GM08714 (cell line): ENCODE results near the gene KCNQ1OT1.

Experiments
- H3K4me3 ChIP-seq: fragments of 200-500 bp; sonication (Bioruptor generic); 2 replicates; pipeline ENCODE4 v1.5.1; 2014; ENCODE audit warnings: mild to moderate bottlenecking, low read length, inconsistent platforms
- ZNF274 ChIP-seq: IDR thresholded peaks from 2 replicates; pipeline ENCODE4 v1.6.1; 2012; ENCODE audit warnings: mild to moderate bottlenecking, low read depth, low read length

Gene KCNQ1OT1

DNA sequence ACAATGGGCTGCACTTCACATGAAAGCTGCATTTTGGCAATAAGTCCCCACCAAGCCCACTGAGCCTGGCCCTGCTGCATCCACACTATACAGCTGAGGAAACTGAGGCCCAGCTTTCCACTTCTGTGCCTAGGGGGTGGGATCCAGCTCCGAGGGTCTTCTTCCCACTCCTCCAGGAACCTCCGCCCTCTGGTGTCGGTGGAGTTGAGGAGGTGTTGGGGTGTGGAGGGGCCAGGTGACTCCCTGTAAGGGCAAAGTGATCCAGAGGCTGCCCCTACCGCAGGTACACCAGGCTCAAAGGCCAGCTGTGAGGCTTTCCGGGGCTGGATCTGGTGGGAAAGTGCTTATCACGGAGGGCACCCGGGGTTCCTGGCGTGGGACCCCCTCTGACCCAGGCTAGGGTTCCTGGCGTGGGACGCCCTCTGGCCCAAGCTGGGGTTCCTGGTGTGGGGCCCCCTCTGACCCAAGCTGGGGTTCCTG is 130.0 kb downstream of the KCNQ1OT1 start:
- no peak overlapping the region for H3K4me3 ChIP-seq
- TF ChIP-seq ZNF274: no peak

DNA sequence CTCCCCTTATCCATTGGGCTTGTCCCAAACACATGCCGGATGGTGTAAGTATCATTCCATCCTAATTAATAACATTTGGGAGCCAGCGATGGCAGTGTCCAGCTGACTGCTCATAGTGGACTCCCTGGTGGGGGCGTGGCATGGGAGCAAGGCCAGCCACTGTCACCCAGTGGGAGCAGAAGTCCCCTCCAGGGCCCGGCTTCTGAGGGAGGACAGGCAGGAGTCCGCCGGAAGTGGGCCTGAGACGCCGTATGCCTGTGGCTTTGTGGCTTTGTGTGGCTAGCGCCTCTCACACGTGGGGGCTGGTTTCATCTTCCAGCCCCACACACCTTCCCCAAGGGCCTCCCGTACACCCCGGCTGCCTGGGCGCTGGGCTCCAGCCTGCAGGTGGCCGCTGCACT is 130.5 kb downstream of the KCNQ1OT1 start:
- no peak overlapping the region for H3K4me3 ChIP-seq
- TF ChIP-seq ZNF274: no peak

DNA sequence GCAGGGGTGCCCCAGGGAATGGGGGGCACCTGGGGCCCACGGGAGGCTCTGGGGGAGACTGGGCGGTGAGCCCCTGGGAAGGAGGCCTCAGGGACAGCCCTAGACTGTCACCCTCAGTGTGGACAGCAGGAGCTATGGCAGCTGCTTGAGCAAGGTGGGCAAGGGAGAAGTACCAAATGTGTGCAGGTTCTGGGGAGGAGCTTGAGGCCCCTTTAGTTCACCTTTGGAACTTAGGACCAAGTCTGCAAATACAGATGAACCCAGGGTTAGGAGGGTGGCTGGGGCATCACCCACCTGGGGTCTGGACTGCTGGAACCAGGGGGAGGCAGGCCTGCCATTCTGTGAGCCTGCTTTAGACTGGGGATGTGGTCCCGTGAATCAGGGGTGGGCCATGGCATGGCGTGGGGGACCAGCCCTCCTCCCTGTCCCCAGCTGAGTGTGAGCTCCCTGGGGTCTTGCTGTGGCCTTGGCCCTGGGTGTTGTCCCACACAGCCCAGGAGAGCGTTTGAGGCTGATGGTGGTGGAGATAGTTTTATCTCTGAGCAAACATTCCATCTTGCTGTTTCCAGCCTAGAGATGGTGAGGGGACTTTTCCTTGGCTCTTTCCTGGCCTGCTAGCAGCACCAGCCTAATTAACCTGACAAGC is 132.6 kb downstream of the KCNQ1OT1 start:
- H3K4me3 ChIP-seq: no peak overlapping the region
- no peak for TF ChIP-seq ZNF274

DNA sequence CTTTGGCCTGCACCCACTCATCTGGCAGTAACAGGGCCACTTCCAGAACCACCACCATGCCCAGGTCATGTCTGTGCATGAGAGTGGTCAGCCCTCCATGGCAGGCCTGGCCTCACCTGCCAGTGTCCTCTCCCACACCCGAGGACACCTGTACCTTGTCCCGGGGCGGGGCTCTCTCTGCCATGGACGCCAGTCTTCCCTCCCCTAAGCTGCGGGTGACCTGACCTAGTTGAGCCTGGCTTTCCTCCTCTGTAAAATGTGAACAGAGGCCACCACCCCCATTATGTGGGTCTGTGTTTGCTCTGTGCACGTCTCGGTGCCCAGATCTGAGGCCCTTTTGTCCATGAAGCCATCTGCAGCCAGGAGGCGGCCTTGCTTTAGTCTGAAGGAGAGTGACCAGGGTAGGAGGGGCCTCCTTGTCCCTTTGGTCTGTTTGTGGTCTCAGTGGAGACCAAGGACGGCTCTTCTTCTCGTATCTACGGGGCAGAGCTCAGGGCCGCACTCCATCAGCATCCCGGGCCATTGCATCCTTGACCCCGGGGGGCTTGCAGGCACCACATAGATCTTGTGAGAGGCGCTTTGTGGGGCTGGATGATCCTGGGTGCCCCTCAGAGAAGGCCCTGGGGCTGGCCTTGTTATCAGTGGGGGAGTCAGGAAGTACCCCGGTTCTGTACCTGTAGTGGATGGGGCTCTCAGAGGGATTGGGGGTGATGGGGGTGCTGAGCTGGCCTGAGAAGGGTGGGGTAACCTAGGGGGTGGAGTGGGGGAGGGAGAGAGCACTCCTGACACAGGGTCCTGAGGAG is 133.4 kb downstream of the KCNQ1OT1 start:
- TF ChIP-seq ZNF274: no peak
- H3K4me3 ChIP-seq: no peak overlapping the region

DNA sequence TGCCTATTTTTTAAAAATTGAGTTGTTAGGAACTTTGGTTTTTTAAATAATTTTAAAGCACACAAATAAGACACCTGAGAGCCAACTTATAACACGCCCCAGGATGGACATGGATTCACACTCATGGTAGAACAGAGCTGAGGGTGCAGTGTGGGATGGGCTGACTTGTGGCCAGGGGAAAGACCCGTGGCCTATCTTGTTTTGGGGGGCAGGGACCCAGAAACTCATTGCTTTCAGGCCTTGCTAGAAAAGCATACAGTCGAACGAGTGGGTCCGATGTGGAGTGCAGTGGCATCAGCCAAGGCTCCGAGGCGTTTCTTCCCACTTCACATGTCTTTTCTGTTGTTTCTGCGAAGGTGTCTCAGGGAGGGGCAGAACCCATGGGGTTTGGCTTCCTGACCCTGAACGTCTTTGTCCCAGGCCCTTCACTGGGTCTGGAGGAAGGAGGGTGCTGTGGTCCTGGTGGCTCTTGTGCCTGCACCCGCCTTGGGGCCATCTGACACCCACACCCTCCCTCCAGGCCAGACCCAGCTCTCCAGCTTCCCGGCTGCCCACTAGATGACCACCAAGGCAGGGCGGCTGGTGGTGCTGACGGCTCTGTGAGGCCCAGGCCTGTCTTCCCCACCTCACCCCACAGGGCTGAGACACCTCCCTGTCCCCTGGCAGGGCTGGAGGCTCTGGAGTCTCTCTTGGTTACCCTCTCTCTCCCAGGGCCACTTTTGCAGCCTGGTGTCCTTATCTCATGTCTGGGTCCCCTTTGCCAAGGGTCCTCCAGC is 134.2 kb downstream of the KCNQ1OT1 start:
- no peak for TF ChIP-seq ZNF274
- H3K4me3 ChIP-seq: no peak overlapping the region

DNA sequence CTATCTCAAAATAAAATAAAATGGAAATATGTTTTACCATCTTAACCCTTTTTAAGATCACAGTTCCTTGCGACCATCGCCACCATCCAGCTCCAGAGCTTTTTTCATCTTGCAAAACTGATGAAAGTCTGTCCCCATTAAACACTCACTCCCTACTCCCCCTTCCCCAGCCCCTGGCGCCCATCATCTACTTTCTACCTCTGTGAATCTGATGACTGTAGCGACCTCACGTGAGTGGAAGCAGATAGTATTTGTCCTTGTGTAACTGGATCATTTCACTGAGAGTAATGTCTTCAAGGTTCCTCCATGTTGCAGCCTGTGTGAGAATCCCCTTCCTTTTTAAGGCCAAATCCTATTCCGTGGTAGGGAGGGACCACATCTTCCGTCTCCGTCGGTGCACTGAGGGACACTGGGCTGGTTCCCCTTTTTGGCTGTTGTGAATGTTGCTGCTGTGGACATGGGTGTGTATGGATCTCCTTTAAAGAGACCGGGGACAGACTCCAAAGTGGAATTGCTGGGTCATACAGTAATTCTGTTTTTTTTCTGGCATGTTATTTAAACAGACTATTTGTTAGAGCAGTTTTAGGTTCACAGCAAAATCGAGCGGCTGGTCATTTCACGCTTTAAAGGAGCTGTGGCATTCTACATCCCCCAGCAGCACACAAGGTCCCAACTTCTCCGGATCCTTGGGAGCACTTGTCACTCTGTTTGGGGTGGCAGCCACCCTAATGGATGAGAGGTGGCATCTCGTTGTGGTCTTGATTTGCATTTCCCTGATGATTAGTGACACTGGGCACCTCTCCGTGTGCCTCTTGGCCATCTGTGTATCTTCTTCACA is 135.0 kb downstream of the KCNQ1OT1 start:
- no peak overlapping the region for H3K4me3 ChIP-seq
- no peak for TF ChIP-seq ZNF274

DNA sequence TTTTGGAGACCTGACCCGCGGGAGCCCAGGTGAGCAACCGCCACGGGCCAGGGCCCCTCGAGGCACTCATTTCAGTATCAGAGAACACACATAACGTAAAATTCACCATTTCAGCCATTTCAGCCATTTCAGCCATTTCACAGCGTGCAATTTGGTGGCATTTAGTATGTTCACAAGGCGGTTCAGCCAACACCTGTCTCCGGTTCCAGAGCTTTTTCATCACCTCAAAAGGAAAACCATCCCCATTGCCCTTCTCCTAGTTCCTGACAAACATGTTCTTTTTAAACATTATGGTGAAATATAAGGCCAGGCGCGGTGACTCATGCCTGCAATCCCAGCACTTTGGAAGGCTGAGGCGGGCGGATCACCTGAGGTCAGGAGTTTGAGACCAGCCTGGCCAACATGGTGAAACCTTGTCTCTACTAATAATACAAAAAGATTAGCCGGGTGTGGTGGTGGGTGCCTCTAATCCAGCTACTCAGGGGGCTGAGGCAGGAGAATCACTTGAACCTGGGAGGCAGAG is 135.7 kb downstream of the KCNQ1OT1 start:
- TF ChIP-seq ZNF274: no peak
- no peak overlapping the region for H3K4me3 ChIP-seq

DNA sequence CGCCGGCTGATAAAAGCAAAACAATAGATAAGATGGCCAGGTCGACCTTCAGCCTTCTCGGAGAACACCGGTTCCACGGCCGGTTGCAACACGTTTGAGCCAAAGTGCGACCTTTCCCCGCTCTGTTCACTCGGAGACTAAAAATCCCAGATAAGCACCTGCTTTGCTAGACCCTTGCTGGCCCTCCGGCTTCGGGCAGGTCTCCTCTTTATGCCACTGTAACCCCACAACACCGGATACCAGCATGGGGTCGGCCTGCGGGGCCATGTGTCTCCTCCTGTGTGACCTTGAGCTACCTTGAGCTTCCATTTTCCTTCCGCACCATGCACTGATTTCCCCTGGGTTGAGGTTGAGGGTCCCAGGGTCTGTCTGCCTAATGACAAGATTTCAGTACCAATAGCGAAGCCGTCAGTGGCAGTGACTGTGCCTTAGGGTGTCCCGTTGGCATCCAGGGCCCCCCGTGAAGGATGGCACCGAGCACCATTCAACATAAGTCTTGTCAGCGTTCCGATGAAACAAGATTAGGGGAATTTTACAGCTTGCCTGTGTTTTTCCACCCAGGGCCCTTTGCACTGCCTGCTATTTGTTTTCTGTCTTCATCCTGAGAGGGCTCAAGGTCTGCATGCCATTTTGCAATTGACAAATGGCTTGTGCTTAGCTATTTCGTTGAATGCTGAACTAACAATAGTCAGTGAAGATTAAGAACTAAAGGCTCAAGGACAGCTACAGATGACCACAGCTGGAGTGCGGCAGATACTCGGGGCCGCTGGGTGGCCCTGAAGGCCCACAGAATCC is 136.4 kb downstream of the KCNQ1OT1 start:
- no peak overlapping the region for H3K4me3 ChIP-seq
- no peak for TF ChIP-seq ZNF274

DNA sequence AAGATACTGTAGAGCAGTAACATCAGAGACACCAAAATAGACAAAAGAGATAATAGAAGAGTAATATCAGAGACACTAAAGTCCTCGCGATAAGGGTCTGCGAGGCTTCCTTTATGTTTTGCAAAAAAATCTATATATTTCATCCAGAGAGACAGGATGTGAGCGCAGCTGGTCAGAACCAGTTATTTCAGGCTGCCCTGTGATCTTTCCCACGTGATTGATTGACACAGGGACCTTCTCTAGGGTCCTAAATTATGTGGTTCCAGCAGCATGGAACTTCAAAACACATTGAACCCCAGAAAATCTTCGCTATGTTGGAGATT is 136.9 kb downstream of the KCNQ1OT1 start:
- TF ChIP-seq ZNF274: no peak
- no peak overlapping the region for H3K4me3 ChIP-seq

DNA sequence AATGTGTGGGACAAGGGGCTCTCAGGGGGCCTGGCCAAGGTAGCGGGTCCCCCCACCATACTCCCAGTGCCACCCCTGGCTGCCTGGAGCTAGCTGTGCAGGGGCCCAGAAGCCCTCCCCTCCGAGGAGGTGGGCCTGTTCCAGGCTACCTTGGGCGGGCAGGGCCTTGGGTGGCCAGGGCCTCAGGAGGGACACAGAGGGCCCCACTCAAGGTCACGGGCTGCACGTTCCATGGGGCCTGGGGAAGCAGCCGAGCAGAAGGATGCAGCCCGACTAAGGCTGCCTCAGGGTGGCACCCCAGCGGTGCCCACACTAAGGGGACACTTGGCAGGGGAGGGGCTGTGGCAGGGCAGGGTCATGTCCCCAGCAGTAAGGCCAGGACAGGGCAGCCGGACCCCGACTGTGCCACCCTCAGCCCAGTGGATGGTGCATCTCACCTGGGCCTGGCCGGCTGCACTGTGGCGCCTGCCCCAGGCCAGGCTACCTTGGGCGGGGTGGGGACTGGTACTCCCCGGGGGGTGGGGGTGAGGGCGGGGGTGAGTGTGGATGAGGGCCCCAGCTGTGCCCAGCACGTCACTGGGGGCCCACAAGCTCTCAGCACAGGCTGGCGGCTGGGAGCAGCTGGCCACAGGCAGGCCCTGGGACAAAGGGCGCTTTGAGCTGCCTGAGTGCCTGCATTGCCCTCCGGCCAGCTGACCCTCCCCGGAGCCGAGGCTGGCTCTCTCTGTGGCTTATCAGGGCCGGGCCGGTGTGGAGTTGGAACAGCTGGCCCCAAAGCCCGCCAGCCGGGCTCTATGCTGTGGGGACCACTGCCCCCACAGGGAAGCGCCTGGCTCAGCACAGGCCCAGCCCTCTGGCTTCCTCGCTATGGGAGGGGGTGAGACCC is 137.9 kb downstream of the KCNQ1OT1 start:
- no peak for TF ChIP-seq ZNF274
- no peak overlapping the region for H3K4me3 ChIP-seq

DNA sequence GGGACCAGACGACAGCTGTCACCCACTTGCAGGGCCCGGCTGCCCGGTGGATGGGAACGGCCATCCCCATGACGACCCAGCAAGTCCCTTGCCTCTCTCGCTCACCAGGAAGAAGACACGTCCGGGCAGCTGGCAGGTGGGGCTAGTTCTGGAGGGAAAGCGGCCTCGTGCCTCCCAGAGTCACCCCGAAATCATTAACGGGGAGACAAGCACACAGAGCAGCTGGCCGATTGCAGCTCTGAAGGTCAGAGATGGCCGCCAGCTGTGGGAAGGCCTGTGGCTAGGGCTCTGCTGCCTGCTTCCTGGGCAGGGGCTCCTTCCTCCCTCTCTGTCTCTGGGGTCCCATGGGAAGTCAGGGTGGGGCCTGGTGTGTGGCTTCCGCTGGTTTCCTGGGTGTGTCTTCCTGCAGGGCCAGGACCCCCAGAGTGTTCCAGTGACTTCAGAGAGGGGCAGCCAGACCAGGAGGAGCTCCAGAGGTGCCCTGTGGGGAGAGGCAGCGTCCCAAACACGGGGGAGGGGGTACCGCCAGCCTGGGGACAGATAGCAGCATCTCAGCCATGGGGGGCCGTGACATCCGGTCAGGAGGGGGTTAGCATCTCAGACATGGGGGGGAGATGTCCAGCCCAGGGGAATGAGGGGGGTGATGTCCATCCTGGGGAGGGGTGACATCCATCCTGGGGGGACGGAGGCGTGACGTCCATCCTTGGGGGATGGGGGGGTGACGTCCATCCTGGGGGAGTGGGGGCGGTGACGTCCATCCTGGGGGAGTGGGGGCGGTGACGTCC is 140.1 kb downstream of the KCNQ1OT1 start:
- no peak overlapping the region for H3K4me3 ChIP-seq
- TF ChIP-seq ZNF274: no peak
